ENCODE results near the gene KAZN. TPM values are rescaled to one million over a fixed set of nuclear protein-coding genes. Genes with fewer than 3 reads are reported as not detected.

KAZN gene
- total and polyA plus RNA-seq, 2 of the 8 experiments (the other 6 are each of a cell fraction or from before 2014, with no cell fraction given): 3.7 to 11.8 TPM

- Histone ChIP-seq H2BK12ac (ENCODE audit: low read depth, low read length) (no peak overlapping the region), H2AFZ (ENCODE audit: low read length) (no peak overlapping the region), H3K56ac (replicated peaks; ENCODE audit: insufficient read length, low read depth, low read length) (no peak overlapping the region), H3K27me3 (replicated peaks in 1 of 4; ENCODE audit: control insufficient read depth in 3 of 4, extremely low read depth in 1 of 4, insufficient read depth in 3 of 4, low read length in 3 of 4) (no peaks in the 10 kb centered on the region; a peak in 1 of 7 replicates), H3K9me3 (ENCODE audit: insufficient read depth in 2 of 2, low read depth in 1 of 2, low read length in 1 of 2) (no peaks in the 10 kb centered on the region), H3K23ac (ENCODE audit: insufficient read length) (no peak overlapping the region), H2BK20ac (ENCODE audit: low read length) (no peak overlapping the region), H3K9ac (replicated peaks in 1 of 4; ENCODE audit: extremely low read depth in 1 of 4, low read depth in 3 of 4, low read length in 3 of 4) (no peak overlapping the region), H4K5ac (ENCODE audit: insufficient read length, low read depth, low read length) (no peak overlapping the region), H2BK15ac (ENCODE audit: low read length) (no peak overlapping the region), H4K20me1 (replicated peaks in 1 of 2; ENCODE audit: control insufficient read depth in 1 of 2, insufficient read depth in 2 of 2, low read length in 2 of 2) (no peaks in the 10 kb centered on the region), H2BK5ac (ENCODE audit: low read depth, low read length) (no peak overlapping the region), H3K4me3 (ENCODE audit: extremely low read depth in 1 of 4, insufficient read depth in 2 of 4, low read depth in 3 of 4, low read length in 4 of 4) (no peak overlapping the region), H3K18ac (ENCODE audit: extremely low read depth, low read length) (no peak overlapping the region), H2AK5ac (ENCODE audit: low read depth, low read length) (no peak overlapping the region), H3K23me2 (ENCODE audit: low read depth, low read length) (no peaks in the 10 kb centered on the region), H3K27ac (ENCODE audit: low read depth, low read length) (no peak overlapping the region), H2BK120ac (replicated peaks; ENCODE audit: low read depth, low read length) (no peak overlapping the region), H3K36me3 (ENCODE audit: control insufficient read depth in 2 of 4, insufficient read depth in 4 of 4, low read length in 3 of 4) (no peaks in the 10 kb centered on the region; a peak in 1 of 8 replicates), H4K91ac (replicated peaks; ENCODE audit: insufficient read length, low read length) (no peak overlapping the region), H3K4ac (replicated peaks; ENCODE audit: insufficient read length, low read depth, low read length) (no peak overlapping the region), H3K79me2 (ENCODE audit: control insufficient read depth in 1 of 2, insufficient read depth in 2 of 2, low read length in 2 of 2) (no peaks in the 10 kb centered on the region), H3K79me1 (ENCODE audit: low read depth, low read length) (no peaks in the 10 kb centered on the region), H3K4me2 (ENCODE audit: insufficient read depth in 1 of 2, low read depth in 2 of 2, low read length in 2 of 2) (no peak overlapping the region), H4K8ac (ENCODE audit: extremely low read depth, insufficient read depth, low read length) (no peak overlapping the region), H3K14ac (ENCODE audit: insufficient read length) (no peak overlapping the region), H3K4me1 (replicated peaks in 1 of 4; ENCODE audit: control insufficient read depth in 3 of 4, insufficient read depth in 4 of 4, low read length in 3 of 4) (peaks cover 0 to 3% (median under 1%) of the 10 kb centered on the region in 4 experiments; a peak in 5 of 7 replicates)
- DNase-seq (ENCODE audit: low read depth in 1 of 2, low spot score in 2 of 2) (no peak), FAIRE-seq (no peak)
- ChIA-PET POLR2A (ENCODE audit: partially characterized antibody) (no interaction called here), CTCF (ENCODE audit: partially characterized antibody) (interaction anchor here (0.6 to 1.3 kb wide), 4 partner anchors 98 to 283 kb away, joined by 3 to 4 read pairs (median 3); no protein-coding TSS in a partner anchor)
- whole genome bisulfite sequencing, 2 experiments (ENCODE audit: extremely low coverage in 1 of 2, insufficient coverage in 1 of 2, insufficient read length in 1 of 2, insufficient replicate concordance in 2 of 2, low coverage in 1 of 2, low lambda C conversion rate in 2 of 2, missing lambda C conversion rate in 1 of 2): 93% methylated on average over 13 of the region's 13 CpGs; no CpG with 5 or more reads in 1 of the 2 experiments
- no peak for TF ChIP-seq SIRT6 (IDR thresholded peaks at IDR 0.05; ENCODE audit: low read length)
- TF ChIP-seq MAFK (IDR thresholded peaks at IDR 0.05; ENCODE audit: low read depth, low read length): no peak
- TF ChIP-seq RNF2 (IDR thresholded peaks at IDR 0.05; ENCODE audit: borderline replicate concordance, low read depth, low read length, missing control alignments, poor library complexity, severe bottlenecking): no peak
- TF ChIP-seq SIN3A (conservative IDR thresholded peaks at IDR 0.05 in 1 of 2, IDR thresholded peaks at IDR 0.05 in 1 of 2; ENCODE audit: low read depth in 1 of 2, low read length in 2 of 2): no peak
- no peak for TF ChIP-seq JUND (IDR thresholded peaks at IDR 0.05; ENCODE audit: low read length)
- no peak for TF ChIP-seq NANOG (IDR thresholded peaks at IDR 0.05; ENCODE audit: insufficient read depth, low read depth, low read length, poor library complexity, severe bottlenecking)
- no peak for TF ChIP-seq SIX5 (IDR thresholded peaks at IDR 0.05; ENCODE audit: low read depth, low read length)
- no peak for TF ChIP-seq MAX (IDR thresholded peaks at IDR 0.05)
- TF ChIP-seq NRF1 (IDR thresholded peaks at IDR 0.05; ENCODE audit: low read depth, low read length): no peak
- no peak for TF ChIP-seq KDM4A (IDR thresholded peaks at IDR 0.05; ENCODE audit: low read depth, low read length, severe bottlenecking)
- TF ChIP-seq CTBP2 (IDR thresholded peaks at IDR 0.05; ENCODE audit: borderline replicate concordance, insufficient read depth, insufficient read length, low read length): no peak
- no peak for TF ChIP-seq HDAC2 (IDR thresholded peaks at IDR 0.05; ENCODE audit: borderline replicate concordance in 1 of 2, low read depth in 2 of 2, low read length in 2 of 2)
These were observed 291.4 kb downstream of the KAZN start for GRCh38 chr1:14889825-14890440.
